D721Med (cell line): ENCODE data around the gene MUC12.
"Not testable (repeated sequence)": the region's sequence is repeated elsewhere in the genome, so short reads cannot be mapped to it uniquely, and the experiment has no call there.

ENCODE experiments used
- DNase-seq: peaks from one replicate; pipeline ENCODE4 v3.0.0; 2011; ENCODE audit warnings: low spot score; ENCODE audit not compliant: insufficient read length
- FAIRE-seq: peaks from 2 replicates; lab custom pipeline; 2011; peaks lifted over from hg19 to GRCh38; lab: Jason Lieb, UNC
- CTCF ChIP-seq: IDR thresholded peaks from 2 replicates; pipeline ENCODE4 v1.5.1; 2012; ENCODE audit warnings: mild to moderate bottlenecking, control low read depth; ENCODE audit not compliant: insufficient read depth; ENCODE audit errors: missing control alignments

The MUC12 gene, protein sequence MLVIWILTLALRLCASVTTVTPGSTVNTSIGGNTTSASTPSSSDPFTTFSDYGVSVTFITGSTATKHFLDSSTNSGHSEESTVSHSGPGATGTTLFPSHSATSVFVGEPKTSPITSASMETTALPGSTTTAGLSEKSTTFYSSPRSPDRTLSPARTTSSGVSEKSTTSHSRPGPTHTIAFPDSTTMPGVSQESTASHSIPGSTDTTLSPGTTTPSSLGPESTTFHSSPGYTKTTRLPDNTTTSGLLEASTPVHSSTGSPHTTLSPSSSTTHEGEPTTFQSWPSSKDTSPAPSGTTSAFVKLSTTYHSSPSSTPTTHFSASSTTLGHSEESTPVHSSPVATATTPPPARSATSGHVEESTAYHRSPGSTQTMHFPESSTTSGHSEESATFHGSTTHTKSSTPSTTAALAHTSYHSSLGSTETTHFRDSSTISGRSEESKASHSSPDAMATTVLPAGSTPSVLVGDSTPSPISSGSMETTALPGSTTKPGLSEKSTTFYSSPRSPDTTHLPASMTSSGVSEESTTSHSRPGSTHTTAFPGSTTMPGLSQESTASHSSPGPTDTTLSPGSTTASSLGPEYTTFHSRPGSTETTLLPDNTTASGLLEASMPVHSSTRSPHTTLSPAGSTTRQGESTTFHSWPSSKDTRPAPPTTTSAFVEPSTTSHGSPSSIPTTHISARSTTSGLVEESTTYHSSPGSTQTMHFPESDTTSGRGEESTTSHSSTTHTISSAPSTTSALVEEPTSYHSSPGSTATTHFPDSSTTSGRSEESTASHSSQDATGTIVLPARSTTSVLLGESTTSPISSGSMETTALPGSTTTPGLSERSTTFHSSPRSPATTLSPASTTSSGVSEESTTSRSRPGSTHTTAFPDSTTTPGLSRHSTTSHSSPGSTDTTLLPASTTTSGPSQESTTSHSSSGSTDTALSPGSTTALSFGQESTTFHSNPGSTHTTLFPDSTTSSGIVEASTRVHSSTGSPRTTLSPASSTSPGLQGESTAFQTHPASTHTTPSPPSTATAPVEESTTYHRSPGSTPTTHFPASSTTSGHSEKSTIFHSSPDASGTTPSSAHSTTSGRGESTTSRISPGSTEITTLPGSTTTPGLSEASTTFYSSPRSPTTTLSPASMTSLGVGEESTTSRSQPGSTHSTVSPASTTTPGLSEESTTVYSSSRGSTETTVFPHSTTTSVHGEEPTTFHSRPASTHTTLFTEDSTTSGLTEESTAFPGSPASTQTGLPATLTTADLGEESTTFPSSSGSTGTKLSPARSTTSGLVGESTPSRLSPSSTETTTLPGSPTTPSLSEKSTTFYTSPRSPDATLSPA (N-terminal part only)

GRCh38 chr7:100969066-100969615 is at the start of gene MUC12:
Gene MUC12, plus strand, starts transcription at chr7:100969565. Its CDS starts 58 bp downstream, at chr7:100969623.
- DNase-seq (no peak), FAIRE-seq (no peak)
- TF ChIP-seq CTCF = no peak

DNA sequence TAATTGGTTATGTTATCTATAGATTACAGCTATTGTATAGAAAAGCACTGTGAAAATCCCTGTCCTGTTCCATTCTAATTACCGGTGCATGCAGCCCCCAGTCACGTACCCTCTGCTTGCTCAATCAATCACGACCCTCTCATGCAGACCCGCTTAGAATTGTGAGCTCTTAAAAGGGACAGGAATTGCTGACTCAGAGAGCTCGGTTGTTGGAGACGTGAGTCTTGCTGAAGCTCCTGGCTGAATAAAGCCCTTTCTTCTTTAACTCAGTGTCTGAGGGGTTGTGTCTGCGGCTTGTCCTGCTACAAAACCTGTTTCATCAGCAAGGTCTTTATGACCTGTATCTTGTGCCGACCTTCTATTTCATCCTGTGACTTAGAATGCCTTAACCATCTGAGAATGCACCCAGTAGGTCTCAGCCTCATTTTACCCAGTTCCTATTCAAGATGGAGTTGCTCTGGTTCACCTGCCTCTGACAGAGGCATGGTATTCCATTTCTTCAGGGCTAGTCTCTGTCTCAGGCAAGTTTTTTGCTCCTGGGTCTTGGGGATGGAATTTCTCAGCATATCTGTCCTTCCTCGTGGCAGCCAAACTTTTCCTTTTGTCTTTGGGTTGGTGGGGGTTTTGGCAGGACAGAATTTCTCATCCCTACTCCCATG is 49.5 kb upstream of the MUC12 start:
- not testable (repeated sequence) for FAIRE-seq, DNase-seq

- no peak for TF ChIP-seq CTCF
- DNase-seq = no peak
- FAIRE-seq = no peak
Measured at GRCh38 chr7:100921039-100921438, 48.3 kb upstream of the MUC12 start.

DNA sequence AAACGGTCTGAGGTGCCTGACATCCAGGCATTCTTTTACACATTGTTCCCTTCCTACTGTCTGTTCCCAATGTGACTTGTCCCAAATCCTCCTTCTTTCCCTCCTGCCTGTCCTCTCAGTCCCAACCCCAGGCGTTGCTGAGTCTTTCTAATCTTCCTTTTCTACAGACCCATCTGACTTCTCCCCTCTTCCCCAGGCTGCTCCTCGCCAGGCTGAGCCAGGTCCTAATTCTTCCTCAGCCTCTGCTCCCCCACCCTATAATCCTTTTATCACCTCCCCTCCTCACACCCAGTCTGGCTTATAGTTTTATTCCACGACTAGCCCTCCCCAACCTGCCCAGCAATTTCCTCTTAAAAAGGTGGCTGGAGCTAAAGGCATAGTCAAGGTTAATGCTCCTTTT is 45.7 kb upstream of the MUC12 start:
- not testable (repeated sequence) for FAIRE-seq, DNase-seq

GRCh38 chr7:100929808-100930174 is 39.6 kb upstream of the MUC12 start:
- no peak for DNase-seq
- TF ChIP-seq CTCF = no peak
- no peak for FAIRE-seq

DNA sequence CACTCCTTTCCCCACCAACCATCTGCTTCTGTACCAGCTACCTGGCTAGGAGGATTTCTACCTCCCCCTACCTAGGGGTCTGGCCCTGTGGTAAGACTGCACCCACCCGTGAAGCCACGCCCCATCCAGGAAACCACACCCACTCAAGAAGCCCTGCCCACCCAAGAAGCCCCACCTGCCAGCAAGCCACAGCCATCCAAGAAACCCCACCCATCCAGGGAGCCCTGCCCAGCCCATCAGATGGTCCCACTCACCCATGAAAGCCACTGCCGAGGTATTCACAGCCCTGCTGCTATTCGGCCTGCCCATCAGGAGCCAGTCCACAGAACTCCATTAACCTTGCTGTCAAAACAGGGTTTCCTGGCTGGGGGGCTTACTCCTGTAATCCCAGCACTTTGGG is 35.6 kb upstream of the MUC12 start:
- no peak for TF ChIP-seq CTCF
- FAIRE-seq = no peak
- DNase-seq = no peak

- DNase-seq, FAIRE-seq: not testable (repeated sequence)
Measured at GRCh38 chr7:100935381-100935780, 34.0 kb upstream of the MUC12 start.

- DNase-seq, FAIRE-seq: not testable (repeated sequence)
Measured at GRCh38 chr7:100936167-100936566, 33.2 kb upstream of the MUC12 start.
